COLO668 (cell line): ENCODE measurements around the gene SOX6.

Source experiments
- DNase-seq: peaks from one replicate; lab custom pipeline; 2025; ENCODE audit not compliant: unreplicated experiment; lab: John Stamatoyannopoulos, UW

The SOX6 gene

GRCh38 chr11:15969701-15970329, 386.5 kb downstream of the SOX6 start:
- DNase-seq, result no peak

GRCh38 chr11:15969281-15969680, 387.1 kb downstream of the SOX6 start:
- peak; percentile 35 for DNase-seq

GRCh38 chr11:15968461-15969130, 387.8 kb downstream of the SOX6 start:
- no peak for DNase-seq

- no peak for DNase-seq
These were observed 388.4 kb downstream of the SOX6 start for GRCh38 chr11:15967966-15968365.

GRCh38 chr11:15967166-15967565, 389.2 kb downstream of the SOX6 start:
- DNase-seq, result peak; percentile 59

- DNase-seq, result no peak
These were observed 390.6 kb downstream of the SOX6 start for GRCh38 chr11:15965562-15966250.

- no peak for DNase-seq
These were observed 393.1 kb downstream of the SOX6 start for GRCh38 chr11:15963266-15963665.

- no peak for DNase-seq
These were observed 397.4 kb downstream of the SOX6 start for GRCh38 chr11:15958910-15959309.

GRCh38 chr11:15957234-15957633, 399.1 kb downstream of the SOX6 start:
- DNase-seq, result no peak

GRCh38 chr11:15956302-15956701, 400.0 kb downstream of the SOX6 start:
- no peak for DNase-seq

GRCh38 chr11:15955595-15955994, 400.8 kb downstream of the SOX6 start:
- no peak for DNase-seq

- DNase-seq, result no peak
These were observed 408.4 kb downstream of the SOX6 start for GRCh38 chr11:15947681-15948648.

GRCh38 chr11:15945726-15946125, 410.6 kb downstream of the SOX6 start:
- no peak for DNase-seq

GRCh38 chr11:15944460-15944859, 411.9 kb downstream of the SOX6 start:
- no peak for DNase-seq

GRCh38 chr11:15943418-15944197, 412.7 kb downstream of the SOX6 start:
- DNase-seq, result no peak

GRCh38 chr11:15942936-15943335, 413.4 kb downstream of the SOX6 start:
- DNase-seq, result no peak

- no peak for DNase-seq
These were observed 414.2 kb downstream of the SOX6 start for GRCh38 chr11:15942126-15942525.

GRCh38 chr11:15941206-15941770, 415.1 kb downstream of the SOX6 start:
- DNase-seq, result no peak

- DNase-seq, result no peak
These were observed 415.7 kb downstream of the SOX6 start for GRCh38 chr11:15940462-15941205.
